ENCODE measurements around the gene DHRS3. TPM values are rescaled to one million over a fixed set of nuclear protein-coding genes. Genes with fewer than 3 reads are reported as not detected.

DHRS3 gene
- total and polyA plus RNA-seq, 2 of the 13 experiments (the other 11 are each of a cell fraction or from before 2014, with no cell fraction given), result 48.5 to 90.5 TPM

DNA sequence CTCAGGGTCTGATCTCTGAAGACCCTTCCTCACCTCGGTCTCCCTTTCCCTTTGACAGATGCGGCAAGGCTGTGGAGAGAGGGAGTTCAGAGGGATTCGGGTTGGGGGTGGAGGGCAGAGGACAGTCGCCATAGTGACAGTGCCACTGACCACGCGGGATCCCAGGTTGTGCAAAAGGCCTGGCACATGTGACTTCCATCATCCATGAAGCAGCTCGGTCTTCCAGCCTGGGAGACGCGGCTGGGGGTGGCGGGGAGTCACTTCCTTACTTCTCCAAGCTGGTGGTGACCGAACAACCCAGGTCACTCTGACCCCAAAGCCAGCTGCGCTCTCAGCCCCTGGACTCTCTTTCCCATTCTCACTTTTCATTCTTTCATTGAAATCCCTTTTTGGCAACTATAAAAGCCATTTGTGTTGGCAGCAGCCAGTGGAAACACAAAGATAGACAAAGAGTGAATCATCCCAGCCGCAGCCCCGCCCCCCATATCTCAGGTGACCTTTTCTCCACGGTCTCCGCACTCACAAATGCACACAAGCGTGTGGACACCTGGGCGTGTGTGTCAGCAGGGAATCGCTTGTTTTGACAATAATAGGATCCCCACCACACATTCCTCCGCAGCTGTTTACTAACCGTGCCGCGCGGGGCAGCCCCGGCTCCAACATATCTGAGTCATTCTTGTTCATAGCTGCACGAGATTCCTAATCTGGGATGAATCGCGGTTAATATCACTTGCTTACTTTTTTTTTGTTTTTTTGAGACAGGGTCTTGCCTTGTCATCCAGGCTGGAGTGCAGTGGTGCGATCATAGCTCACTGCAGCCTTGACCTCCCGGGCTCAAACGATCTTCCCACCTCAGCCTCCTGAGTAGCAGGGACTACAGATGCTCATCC, 68.3 kb downstream of the DHRS3 start (continued):
- TF ChIP-seq, protein P1, sequence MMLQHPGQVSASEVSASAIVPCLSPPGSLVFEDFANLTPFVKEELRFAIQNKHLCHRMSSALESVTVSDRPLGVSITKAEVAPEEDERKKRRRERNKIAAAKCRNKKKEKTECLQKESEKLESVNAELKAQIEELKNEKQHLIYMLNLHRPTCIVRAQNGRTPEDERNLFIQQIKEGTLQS (CRISPR knock-in tag; IDR thresholded peaks at IDR 0.05), result 0 out of 2 replicates have a peak, but pooled peaks have one; percentile 23
- TF ChIP-seq HMG20A (CRISPR knock-in tag; IDR thresholded peaks at IDR 0.05; ENCODE audit: borderline replicate concordance), result peak; percentile 43; the same call in 1 of the 2 replicates
- TF ChIP-seq TCF7 (IDR thresholded peaks at IDR 0.05; ENCODE audit: low read depth), result peak; percentile 26; the same call in 1 of the 2 replicates
- TF ChIP-seq FOXC1 (CRISPR knock-in tag; IDR thresholded peaks at IDR 0.05; ENCODE audit: borderline replicate concordance), result no peak
- TF ChIP-seq, protein P2, sequence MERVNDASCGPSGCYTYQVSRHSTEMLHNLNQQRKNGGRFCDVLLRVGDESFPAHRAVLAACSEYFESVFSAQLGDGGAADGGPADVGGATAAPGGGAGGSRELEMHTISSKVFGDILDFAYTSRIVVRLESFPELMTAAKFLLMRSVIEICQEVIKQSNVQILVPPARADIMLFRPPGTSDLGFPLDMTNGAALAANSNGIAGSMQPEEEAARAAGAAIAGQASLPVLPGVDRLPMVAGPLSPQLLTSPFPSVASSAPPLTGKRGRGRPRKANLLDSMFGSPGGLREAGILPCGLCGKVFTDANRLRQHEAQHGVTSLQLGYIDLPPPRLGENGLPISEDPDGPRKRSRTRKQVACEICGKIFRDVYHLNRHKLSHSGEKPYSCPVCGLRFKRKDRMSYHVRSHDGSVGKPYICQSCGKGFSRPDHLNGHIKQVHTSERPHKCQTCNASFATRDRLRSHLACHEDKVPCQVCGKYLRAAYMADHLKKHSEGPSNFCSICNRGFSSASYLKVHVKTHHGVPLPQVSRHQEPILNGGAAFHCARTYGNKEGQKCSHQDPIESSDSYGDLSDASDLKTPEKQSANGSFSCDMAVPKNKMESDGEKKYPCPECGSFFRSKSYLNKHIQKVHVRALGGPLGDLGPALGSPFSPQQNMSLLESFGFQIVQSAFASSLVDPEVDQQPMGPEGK (CRISPR knock-in tag; IDR thresholded peaks at IDR 0.05), result 0 out of 2 replicates have a peak, but pooled peaks have one; percentile 11
- TF ChIP-seq, protein P3, sequence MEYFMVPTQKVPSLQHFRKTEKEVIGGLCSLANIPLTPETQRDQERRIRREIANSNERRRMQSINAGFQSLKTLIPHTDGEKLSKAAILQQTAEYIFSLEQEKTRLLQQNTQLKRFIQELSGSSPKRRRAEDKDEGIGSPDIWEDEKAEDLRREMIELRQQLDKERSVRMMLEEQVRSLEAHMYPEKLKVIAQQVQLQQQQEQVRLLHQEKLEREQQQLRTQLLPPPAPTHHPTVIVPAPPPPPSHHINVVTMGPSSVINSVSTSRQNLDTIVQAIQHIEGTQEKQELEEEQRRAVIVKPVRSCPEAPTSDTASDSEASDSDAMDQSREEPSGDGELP (IDR thresholded peaks at IDR 0.05; ENCODE audit: borderline replicate concordance, low read depth), result peak; percentile 66; the same call in 1 of the 2 replicates
- peak; percentile 84 for TF ChIP-seq SP5 (CRISPR knock-in tag; IDR thresholded peaks at IDR 0.05; ENCODE audit: borderline replicate concordance, low read depth)
- TF ChIP-seq SALL1 (CRISPR knock-in tag; IDR thresholded peaks at IDR 0.05), result peak; percentile 74; the same call in 1 of the 2 replicates
- TF ChIP-seq, protein P4, sequence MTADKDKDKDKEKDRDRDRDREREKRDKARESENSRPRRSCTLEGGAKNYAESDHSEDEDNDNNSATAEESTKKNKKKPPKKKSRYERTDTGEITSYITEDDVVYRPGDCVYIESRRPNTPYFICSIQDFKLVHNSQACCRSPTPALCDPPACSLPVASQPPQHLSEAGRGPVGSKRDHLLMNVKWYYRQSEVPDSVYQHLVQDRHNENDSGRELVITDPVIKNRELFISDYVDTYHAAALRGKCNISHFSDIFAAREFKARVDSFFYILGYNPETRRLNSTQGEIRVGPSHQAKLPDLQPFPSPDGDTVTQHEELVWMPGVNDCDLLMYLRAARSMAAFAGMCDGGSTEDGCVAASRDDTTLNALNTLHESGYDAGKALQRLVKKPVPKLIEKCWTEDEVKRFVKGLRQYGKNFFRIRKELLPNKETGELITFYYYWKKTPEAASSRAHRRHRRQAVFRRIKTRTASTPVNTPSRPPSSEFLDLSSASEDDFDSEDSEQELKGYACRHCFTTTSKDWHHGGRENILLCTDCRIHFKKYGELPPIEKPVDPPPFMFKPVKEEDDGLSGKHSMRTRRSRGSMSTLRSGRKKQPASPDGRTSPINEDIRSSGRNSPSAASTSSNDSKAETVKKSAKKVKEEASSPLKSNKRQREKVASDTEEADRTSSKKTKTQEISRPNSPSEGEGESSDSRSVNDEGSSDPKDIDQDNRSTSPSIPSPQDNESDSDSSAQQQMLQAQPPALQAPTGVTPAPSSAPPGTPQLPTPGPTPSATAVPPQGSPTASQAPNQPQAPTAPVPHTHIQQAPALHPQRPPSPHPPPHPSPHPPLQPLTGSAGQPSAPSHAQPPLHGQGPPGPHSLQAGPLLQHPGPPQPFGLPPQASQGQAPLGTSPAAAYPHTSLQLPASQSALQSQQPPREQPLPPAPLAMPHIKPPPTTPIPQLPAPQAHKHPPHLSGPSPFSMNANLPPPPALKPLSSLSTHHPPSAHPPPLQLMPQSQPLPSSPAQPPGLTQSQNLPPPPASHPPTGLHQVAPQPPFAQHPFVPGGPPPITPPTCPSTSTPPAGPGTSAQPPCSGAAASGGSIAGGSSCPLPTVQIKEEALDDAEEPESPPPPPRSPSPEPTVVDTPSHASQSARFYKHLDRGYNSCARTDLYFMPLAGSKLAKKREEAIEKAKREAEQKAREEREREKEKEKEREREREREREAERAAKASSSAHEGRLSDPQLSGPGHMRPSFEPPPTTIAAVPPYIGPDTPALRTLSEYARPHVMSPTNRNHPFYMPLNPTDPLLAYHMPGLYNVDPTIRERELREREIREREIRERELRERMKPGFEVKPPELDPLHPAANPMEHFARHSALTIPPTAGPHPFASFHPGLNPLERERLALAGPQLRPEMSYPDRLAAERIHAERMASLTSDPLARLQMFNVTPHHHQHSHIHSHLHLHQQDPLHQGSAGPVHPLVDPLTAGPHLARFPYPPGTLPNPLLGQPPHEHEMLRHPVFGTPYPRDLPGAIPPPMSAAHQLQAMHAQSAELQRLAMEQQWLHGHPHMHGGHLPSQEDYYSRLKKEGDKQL (CRISPR knock-in tag; IDR thresholded peaks at IDR 0.05; ENCODE audit: low read depth), result 0 out of 2 replicates have a peak, but pooled peaks have one; percentile 47
- TF ChIP-seq, protein P5, sequence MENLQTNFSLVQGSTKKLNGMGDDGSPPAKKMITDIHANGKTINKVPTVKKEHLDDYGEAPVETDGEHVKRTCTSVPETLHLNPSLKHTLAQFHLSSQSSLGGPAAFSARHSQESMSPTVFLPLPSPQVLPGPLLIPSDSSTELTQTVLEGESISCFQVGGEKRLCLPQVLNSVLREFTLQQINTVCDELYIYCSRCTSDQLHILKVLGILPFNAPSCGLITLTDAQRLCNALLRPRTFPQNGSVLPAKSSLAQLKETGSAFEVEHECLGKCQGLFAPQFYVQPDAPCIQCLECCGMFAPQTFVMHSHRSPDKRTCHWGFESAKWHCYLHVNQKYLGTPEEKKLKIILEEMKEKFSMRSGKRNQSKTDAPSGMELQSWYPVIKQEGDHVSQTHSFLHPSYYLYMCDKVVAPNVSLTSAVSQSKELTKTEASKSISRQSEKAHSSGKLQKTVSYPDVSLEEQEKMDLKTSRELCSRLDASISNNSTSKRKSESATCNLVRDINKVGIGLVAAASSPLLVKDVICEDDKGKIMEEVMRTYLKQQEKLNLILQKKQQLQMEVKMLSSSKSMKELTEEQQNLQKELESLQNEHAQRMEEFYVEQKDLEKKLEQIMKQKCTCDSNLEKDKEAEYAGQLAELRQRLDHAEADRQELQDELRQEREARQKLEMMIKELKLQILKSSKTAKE (CRISPR knock-in tag; IDR thresholded peaks at IDR 0.05; ENCODE audit: borderline replicate concordance), result peak; percentile 76
- TF ChIP-seq TEAD3 (CRISPR knock-in tag; optimal IDR thresholded peaks at IDR 0.05; ENCODE audit: borderline replicate concordance), result peak; percentile 68
- TF ChIP-seq, protein P6, sequence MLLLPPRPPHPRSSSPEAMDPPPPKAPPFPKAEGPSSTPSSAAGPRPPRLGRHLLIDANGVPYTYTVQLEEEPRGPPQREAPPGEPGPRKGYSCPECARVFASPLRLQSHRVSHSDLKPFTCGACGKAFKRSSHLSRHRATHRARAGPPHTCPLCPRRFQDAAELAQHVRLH (CRISPR knock-in tag; IDR thresholded peaks at IDR 0.05; ENCODE audit: borderline replicate concordance, low read depth), result no peak
- TF ChIP-seq ZNF296 (CRISPR knock-in tag; conservative IDR thresholded peaks at IDR 0.05), result no peak
- no peak; the same call in 1 of the 2 replicates for TF ChIP-seq SIN3A (IDR thresholded peaks at IDR 0.05; ENCODE audit: borderline replicate concordance, low read depth, low read length)
- TF ChIP-seq NR2F6 (IDR thresholded peaks at IDR 0.05), result no peak; the same call in none of the 2 replicates
- peak; percentile 46; the same call in 1 of the 2 replicates for TF ChIP-seq NR2F6 (CRISPR knock-in tag; IDR thresholded peaks at IDR 0.05)
- peak; percentile 80 for TF ChIP-seq FOXA3 (CRISPR knock-in tag; IDR thresholded peaks at IDR 0.05)
